NCI-H1436 (cell line): ENCODE measurements around the gene PLCB2.

Source experiments
- DNase-seq: peaks from one replicate; lab custom pipeline; 2025; lab: John Stamatoyannopoulos, UW

The PLCB2 gene

GRCh38 chr15:40249477-40250303 is 58.0 kb downstream of the PLCB2 start:
- DNase-seq = no peak

- no peak for DNase-seq
Measured at GRCh38 chr15:40248006-40248783, 59.5 kb downstream of the PLCB2 start.

- no peak for DNase-seq
Measured at GRCh38 chr15:40247406-40247971, 60.2 kb downstream of the PLCB2 start.

- DNase-seq = no peak
Measured at GRCh38 chr15:40246496-40247280, 61.0 kb downstream of the PLCB2 start.

GRCh38 chr15:40245666-40246450 is 61.9 kb downstream of the PLCB2 start:
- no peak for DNase-seq

GRCh38 chr15:40244961-40245523 is 62.7 kb downstream of the PLCB2 start:
- no peak for DNase-seq

- no peak for DNase-seq
Measured at GRCh38 chr15:40243126-40243810, 64.5 kb downstream of the PLCB2 start.

- no peak for DNase-seq
Measured at GRCh38 chr15:40242601-40243000, 65.1 kb downstream of the PLCB2 start.

- no peak for DNase-seq
Measured at GRCh38 chr15:40242213-40242599, 65.5 kb downstream of the PLCB2 start.

- no peak for DNase-seq
Measured at GRCh38 chr15:40241269-40242212, 66.2 kb downstream of the PLCB2 start.

GRCh38 chr15:40240619-40241221 is 67.0 kb downstream of the PLCB2 start:
- no peak for DNase-seq

- DNase-seq = no peak
Measured at GRCh38 chr15:40239693-40240618, 67.8 kb downstream of the PLCB2 start.

- no peak for DNase-seq
Measured at GRCh38 chr15:40239404-40239692, 68.4 kb downstream of the PLCB2 start.

- DNase-seq = peak; percentile 47
Measured at GRCh38 chr15:40238532-40239403, 69.0 kb downstream of the PLCB2 start, which contains the start of gene PAK6. PAK6 (plus strand) TSS chr15:40239063; CDS start chr15:40264786, 25,723 bp downstream.
